Measurements from ENCODE around the gene HES1. TPM values are rescaled to one million over a fixed set of nuclear protein-coding genes. Genes with fewer than 3 reads are reported as not detected.

Gene HES1
- total and polyA plus RNA-seq, 9 of the 15 experiments (the other 6 are each of a cell fraction or from before 2014, with no cell fraction given), result 3.4 to 37.0 (median 19.3) TPM

GRCh38 chr3:194137506-194138474, 1.8 kb downstream of the HES1 start:
- peak overlapping the region; percentile 54 for H3K4me3 ChIP-seq
- no peaks in the 10 kb centered on the region for H3K9me3 ChIP-seq (replicated peaks; ENCODE audit: control insufficient read depth, insufficient read depth, low read depth, low read length)
- intact Hi-C loops (cut with micrococcal nuclease) (loop anchor here (2.0 to 10.0 kb wide), 6 partner anchors 163 to 475 kb away; no protein-coding TSS in a partner anchor), in situ Hi-C loops (cut with MboI) (loop anchor here (5.0 kb wide), 1 partner anchor 350 kb away; no protein-coding TSS in a partner anchor)
- ChIA-PET CTCF (ENCODE audit: low intra/inter-chr PET ratio) (interaction anchor here (0.6 to 2.6 kb wide), 6 partner anchors 167 to 357 kb away, joined by 3 to 13 read pairs (median 4); no protein-coding TSS in a partner anchor), POLR2A (interaction anchor here (0.6 to 5.3 kb wide), 40 partner anchors 8 to 476 kb away, joined by 3 to 48 read pairs (median 4); no protein-coding TSS in a partner anchor)
- peak overlapping the region; percentile 97 for H3K27ac ChIP-seq (ENCODE audit: extremely low read depth, low read depth, low read length)
- no TSS peak for BruUV-seq (replicated peaks)
- H3K4me1 ChIP-seq (replicated peaks in 1 of 2; ENCODE audit: control insufficient read depth in 2 of 2, insufficient read depth in 2 of 2, low read length in 2 of 2), result peaks cover 45 to 71% of the 10 kb centered on the region in 2 experiments
- H3K9me1 ChIP-seq (ENCODE audit: control insufficient read depth, insufficient read depth, low read length), result peaks cover 4% of the 10 kb centered on the region
- 1% methylated on average over 43 of the region's 69 CpGs for WGBS (ENCODE audit: insufficient coverage, low coverage, missing lambda C conversion rate)
- H3K79me2 ChIP-seq (ENCODE audit: control insufficient read depth, insufficient read depth, low read length), result peaks cover 35% of the 10 kb centered on the region
- no peaks in the 10 kb centered on the region for H4K20me1 ChIP-seq (replicated peaks; ENCODE audit: control insufficient read depth, insufficient read depth, low read length)
- FAIRE-seq, result no peak
- H3K36me3 ChIP-seq (ENCODE audit: control insufficient read depth, insufficient read depth, low read length), result peaks cover 11% of the 10 kb centered on the region; the same call in 1 of the 3 replicates
- peak overlapping the region; percentile 82 for H2AFZ ChIP-seq (ENCODE audit: low read depth, low read length)
- peak; percentile 10 for ATAC-seq
- H3K9ac ChIP-seq (ENCODE audit: insufficient read depth in 1 of 2, low read depth in 2 of 2, low read length in 2 of 2), result peak overlapping the region; percentile 83 to 96
- DNase-seq (ENCODE audit: extremely low read depth in 1 of 4, low spot score in 3 of 4), result peak; percentile 59 to 76 (median 64)
- H3K4me2 ChIP-seq (ENCODE audit: insufficient read depth, low read length), result peak overlapping the region; percentile 83
- no peaks in the 10 kb centered on the region for H3K27me3 ChIP-seq (ENCODE audit: control insufficient read depth in 2 of 2, insufficient read depth in 2 of 2, low read length in 2 of 2)
- TF ChIP-seq RBM34 (IDR thresholded peaks at IDR 0.05; ENCODE audit: borderline replicate concordance, insufficient read depth, low read length) (no peak), REST (IDR thresholded peaks at IDR 0.05; ENCODE audit: borderline replicate concordance) (peak; percentile 47; the same call in 1 of the 2 replicates), REST (CRISPR knock-in tag; IDR thresholded peaks at IDR 0.05; ENCODE audit: low read depth) (0 out of 2 replicates have a peak, but pooled peaks have one; percentile 64), WHSC1 (IDR thresholded peaks at IDR 0.05; ENCODE audit: low read length) (no peak), E2F3 (CRISPR knock-in tag; IDR thresholded peaks at IDR 0.05) (no peak; the same call in 1 of the 2 replicates), EWSR1 (IDR thresholded peaks at IDR 0.05; ENCODE audit: borderline replicate concordance, low read depth, partially characterized antibody) (no peak), ATF3 (IDR thresholded peaks at IDR 0.05) (no peak), ATF3 (CRISPR knock-in tag; conservative IDR thresholded peaks at IDR 0.05) (no peak), ZNF76 (CRISPR knock-in tag; IDR thresholded peaks at IDR 0.05; ENCODE audit: borderline replicate concordance) (0 out of 2 replicates have a peak, but pooled peaks have one; percentile 22), CSDE1 (IDR thresholded peaks at IDR 0.05) (no peak), ZNF232 (CRISPR knock-in tag; IDR thresholded peaks at IDR 0.05) (no peak)
